ENCODE data around the gene C1orf226.

Gene C1orf226

DNA sequence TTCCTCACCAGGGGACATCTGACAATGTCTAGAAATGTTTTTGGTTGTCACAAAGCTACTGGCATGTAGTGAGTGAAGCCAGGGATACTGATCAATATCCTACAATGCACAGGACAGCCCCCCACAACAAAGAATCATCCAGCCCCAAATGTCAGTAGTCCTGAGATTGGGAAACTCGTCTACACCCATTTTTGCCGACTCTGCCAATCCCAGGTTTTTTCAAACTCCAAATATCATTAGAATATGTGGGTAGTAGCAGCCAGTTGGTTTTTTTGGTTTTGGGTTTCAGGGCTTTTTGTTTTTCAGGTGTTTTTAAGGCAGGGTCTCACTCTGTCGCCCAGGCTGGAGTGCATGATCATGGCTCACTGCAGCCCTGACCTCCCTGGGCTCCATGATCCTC lies 10.8 kb upstream of the C1orf226 start:
- Histone ChIP-seq H3K4me1 (ENCODE audit: insufficient read depth, low read length) (no peaks in the 10 kb centered on the region), H3K36me3 (ENCODE audit: insufficient read depth, low read length) (no peaks in the 10 kb centered on the region; the same call in 1 of the 2 replicates), H3K9me3 (ENCODE audit: control insufficient read depth, insufficient read depth, low read length) (no peaks in the 10 kb centered on the region), H3K9ac (ENCODE audit: low read depth, low read length) (no peak overlapping the region)

DNA sequence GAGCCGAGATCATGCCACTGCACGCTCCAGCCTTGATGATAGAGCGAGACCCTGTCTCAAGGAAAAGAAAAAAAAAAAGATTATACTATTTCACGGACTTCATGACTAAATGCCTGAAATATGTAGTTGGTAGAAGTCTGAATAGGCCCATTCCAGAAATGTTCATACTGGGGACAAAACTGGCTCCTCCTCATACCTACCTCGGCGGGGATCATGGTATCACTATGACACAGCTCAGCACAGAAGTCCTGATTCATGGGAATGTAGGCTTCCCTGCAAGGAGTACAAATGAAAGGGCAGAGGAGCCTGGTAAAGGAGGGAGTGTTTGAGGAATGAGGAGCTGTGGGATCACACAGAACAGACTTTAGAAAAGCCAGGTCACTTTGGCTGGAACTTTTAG lies 9.9 kb upstream of the C1orf226 start:
- no peak overlapping the region for H3K9ac ChIP-seq (ENCODE audit: low read depth, low read length)
- no peaks in the 10 kb centered on the region; the same call in 1 of the 2 replicates for H3K36me3 ChIP-seq (ENCODE audit: insufficient read depth, low read length)
- no peaks in the 10 kb centered on the region for H3K4me1 ChIP-seq (ENCODE audit: insufficient read depth, low read length)
- H3K9me3 ChIP-seq (ENCODE audit: control insufficient read depth, insufficient read depth, low read length): no peaks in the 10 kb centered on the region

DNA sequence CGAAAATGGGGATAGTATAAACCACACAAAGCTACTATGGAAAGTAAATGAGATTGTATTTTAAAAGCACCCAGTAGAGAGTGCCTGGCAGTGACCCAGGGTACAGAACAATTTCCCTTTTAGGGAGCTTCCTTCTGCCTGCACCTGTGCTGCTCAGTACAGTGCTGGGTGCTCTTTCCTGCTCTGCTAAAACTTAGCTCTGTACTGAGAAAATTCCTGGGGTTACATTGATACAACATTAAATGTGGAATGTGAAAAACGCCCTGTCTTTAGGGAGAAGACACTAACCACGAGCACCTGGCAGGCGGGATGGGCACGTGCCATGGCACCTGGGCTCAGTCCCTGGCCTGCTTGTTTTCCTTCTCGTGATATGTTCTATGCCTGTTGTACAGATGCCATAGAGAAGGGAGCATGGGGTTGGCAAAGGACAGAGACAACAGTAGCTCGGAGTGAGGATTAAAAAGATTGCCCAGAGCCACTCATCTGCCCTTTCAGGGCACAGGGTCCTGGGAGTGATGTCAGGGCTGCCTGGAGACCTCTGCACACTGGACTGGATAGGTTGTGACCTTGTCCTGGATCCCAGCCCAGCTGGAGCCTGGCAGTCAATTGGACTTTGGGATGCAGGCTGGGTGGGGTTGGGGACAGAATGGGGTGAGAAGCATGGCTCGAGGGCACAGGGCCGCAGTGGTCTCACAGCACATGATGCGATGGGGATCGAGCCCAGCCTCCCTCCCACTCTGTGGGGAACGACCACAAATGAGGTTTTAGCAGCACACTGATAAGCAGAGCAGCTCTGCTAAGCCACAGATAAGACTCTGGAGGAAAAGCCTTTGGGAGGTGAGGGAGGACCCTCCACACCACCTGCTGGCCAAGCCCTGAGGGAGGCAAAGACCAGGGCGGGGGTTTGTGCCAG lies 9.1 kb upstream of the C1orf226 start:
- H3K9ac ChIP-seq (ENCODE audit: low read depth, low read length): no peak overlapping the region
- H3K4me1 ChIP-seq (ENCODE audit: insufficient read depth, low read length): no peaks in the 10 kb centered on the region
- H3K9me3 ChIP-seq (ENCODE audit: control insufficient read depth, insufficient read depth, low read length): no peaks in the 10 kb centered on the region
- no peaks in the 10 kb centered on the region; the same call in 1 of the 2 replicates for H3K36me3 ChIP-seq (ENCODE audit: insufficient read depth, low read length)

DNA sequence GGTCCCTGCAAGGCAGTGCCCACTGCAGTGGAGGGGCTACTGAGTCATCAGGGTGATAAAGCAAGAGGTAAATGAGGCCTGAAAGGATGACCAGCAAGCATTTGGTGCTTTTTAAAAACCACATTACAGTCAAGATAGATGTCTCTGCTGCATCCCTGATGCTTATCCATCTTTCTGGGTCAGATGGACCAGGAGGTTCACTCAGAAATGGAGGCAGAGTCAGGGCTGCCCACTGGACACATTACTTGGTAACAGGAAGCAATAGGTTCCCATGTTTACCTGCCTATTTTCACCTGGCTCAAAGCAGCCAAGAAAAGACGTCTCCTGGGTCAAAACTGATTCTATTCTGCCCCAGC lies 8.5 kb upstream of the C1orf226 start:
- Histone ChIP-seq H3K36me3 (ENCODE audit: insufficient read depth, low read length) (no peaks in the 10 kb centered on the region; the same call in 1 of the 2 replicates), H3K4me1 (ENCODE audit: insufficient read depth, low read length) (no peaks in the 10 kb centered on the region), H3K9me3 (ENCODE audit: control insufficient read depth, insufficient read depth, low read length) (no peaks in the 10 kb centered on the region), H3K9ac (ENCODE audit: low read depth, low read length) (no peak overlapping the region)

DNA sequence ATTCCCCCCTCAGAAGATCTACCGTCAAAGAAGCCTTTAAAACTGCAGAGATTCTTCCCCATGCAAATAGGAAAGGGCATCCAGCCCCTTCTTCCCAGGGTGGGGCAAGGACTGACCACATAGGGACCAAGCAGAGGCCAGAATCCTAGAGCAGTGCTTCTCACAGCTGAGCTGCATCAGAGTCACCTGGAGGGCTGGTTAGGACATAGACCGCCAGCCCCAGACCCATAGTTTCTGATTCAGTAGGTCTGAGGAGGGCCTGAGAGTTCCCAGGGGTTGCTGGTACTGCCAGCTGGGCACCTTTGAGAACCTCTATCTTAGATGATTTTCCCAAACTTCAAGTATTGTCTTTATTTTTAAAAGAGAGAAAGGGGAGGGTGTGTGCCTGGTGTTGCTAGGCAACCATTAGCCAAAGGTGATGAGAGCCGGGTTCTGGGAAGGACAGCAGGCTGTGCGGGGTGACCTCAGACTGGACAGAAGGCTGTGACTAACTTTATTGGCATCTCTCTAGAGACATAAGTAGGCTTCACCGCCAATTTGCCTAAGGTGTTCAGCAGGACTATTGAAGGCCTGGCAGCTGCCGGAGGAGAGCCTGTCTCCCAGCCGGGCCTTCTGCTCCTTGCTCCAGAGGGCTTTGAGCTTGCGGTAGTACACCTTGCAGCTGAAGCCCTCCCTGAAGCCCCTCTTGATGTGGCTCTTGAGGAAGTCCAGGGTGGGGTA lies 7.8 kb upstream of the C1orf226 start:
- Histone ChIP-seq H3K9me3 (ENCODE audit: control insufficient read depth, insufficient read depth, low read length) (no peaks in the 10 kb centered on the region), H3K4me1 (ENCODE audit: insufficient read depth, low read length) (no peaks in the 10 kb centered on the region), H3K36me3 (ENCODE audit: insufficient read depth, low read length) (no peaks in the 10 kb centered on the region), H3K9ac (ENCODE audit: low read depth, low read length) (no peak overlapping the region)

DNA sequence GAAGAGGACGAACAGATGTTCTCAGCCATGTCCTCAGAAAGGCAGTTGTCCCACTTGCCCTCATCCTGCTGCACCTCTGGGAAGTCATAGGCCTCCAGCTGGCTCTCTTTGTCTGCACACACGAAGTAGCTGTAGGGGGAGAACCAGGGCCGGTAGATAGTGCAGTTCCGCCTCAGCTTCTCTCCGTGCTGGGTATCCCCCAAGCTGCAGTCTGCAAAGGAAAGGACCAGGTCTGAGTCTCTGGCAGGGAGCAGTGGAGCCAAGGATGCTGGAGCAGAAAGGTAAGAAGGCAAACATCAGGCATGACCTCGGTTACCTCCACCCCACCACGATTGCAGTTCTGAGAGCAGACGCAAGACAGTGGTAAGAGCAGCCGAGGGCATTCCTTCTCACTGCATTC lies 7.1 kb upstream of the C1orf226 start:
- Histone ChIP-seq H3K36me3 (ENCODE audit: insufficient read depth, low read length) (no peaks in the 10 kb centered on the region), H3K4me1 (ENCODE audit: insufficient read depth, low read length) (no peaks in the 10 kb centered on the region), H3K9me3 (ENCODE audit: control insufficient read depth, insufficient read depth, low read length) (no peaks in the 10 kb centered on the region), H3K9ac (ENCODE audit: low read depth, low read length) (no peak overlapping the region)

DNA sequence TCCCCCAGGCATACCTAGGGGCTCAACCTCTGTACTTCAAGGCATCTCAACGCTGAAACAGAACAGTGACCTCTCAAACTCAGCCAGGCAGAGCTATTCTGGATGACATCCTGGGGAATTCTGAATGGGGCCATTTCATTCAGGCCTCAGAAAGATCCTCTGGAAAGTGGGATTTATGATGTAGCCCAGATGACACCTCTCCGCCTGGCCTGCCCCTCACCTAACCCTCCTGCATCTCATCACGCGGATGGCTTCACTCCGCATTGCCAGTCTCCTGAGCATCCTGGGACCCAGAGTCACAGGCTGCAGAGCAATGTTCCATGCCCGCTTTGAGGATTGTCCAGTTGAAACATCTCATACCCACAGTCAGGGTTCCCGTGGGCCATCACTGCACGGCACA lies 6.1 kb upstream of the C1orf226 start:
- Histone ChIP-seq H3K9me3 (ENCODE audit: control insufficient read depth, insufficient read depth, low read length) (no peaks in the 10 kb centered on the region), H3K9ac (ENCODE audit: low read depth, low read length) (no peak overlapping the region), H3K36me3 (ENCODE audit: insufficient read depth, low read length) (no peaks in the 10 kb centered on the region), H3K4me1 (ENCODE audit: insufficient read depth, low read length) (no peaks in the 10 kb centered on the region)

DNA sequence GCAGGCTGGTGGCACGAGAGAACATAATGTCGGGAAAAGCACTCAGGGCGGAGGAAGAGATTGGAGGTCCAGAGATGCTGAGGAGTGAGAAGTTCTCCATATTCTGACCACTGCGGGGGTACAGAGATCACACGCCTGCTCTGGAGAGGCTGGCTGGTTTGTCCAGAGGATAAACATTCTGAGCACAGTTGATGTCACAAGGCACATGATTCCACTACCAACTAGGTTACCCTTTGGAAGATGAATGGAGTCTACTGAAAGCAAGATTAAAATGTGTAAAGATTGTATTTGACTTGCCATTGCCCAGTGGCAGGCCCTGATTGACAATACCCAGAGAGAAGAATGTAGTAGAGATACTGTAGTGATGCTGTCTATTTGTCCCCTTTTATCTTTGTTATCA lies 4.8 kb upstream of the C1orf226 start, which contains the start of gene SPATA46:
Gene SPATA46 (minus strand): TSS at position 164 of the 400 bp plus-strand sequence. CDS start 64 bp downstream, at position 100.
- H3K36me3 ChIP-seq (ENCODE audit: insufficient read depth, low read length): no peaks in the 10 kb centered on the region
- no peak within 1 kb of the TSS for H3K9ac ChIP-seq (ENCODE audit: low read depth, low read length)
- no peaks in the 10 kb centered on the region for H3K9me3 ChIP-seq (ENCODE audit: control insufficient read depth, insufficient read depth, low read length)
- no peaks in the 10 kb centered on the region for H3K4me1 ChIP-seq (ENCODE audit: insufficient read depth, low read length)

DNA sequence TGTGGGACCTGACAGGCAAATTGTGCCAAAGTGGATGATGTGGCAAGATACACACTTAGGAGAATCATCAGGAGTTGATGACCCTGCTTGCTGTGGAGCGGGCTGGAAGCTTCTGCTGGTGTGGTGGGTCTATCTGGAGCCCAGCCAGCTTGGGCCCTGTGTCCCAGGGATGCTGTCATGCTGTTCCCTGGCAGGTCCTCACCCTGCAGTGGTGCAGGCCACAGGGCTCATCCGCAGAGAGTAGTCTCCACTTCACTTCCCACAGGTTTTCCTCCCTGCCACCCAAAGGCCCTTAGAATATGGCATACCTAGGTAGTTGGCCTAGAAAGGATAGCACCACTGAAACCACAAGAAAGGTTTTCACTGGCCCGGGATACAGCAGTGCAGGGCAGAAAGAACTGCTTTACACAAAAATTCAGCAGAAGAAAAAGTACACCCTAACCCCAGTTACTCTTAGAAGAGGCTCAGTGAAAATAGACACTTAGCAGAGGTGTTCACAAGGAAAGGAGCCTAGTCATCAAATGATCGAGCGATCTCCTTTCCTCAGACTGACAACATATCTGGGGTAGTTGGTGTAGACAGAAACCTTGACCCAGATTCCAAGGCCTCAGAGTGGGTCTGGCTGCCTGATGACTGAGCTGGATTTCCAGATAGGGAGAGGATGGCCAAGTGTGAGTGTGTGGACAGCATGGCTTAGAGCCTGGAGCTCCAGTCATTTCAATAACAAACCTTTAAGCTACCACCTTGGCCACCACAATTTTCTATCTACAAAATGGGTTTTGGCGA lies 1.3 kb upstream of the C1orf226 start:
- Histone ChIP-seq H3K4me1 (ENCODE audit: insufficient read depth, low read length) (peaks cover 6% of the 10 kb centered on the region; the same call in 1 of the 2 replicates), H3K9me3 (ENCODE audit: control insufficient read depth, insufficient read depth, low read length) (no peaks in the 10 kb centered on the region), H3K9ac (ENCODE audit: low read depth, low read length) (no peak overlapping the region), H3K36me3 (ENCODE audit: insufficient read depth, low read length) (no peaks in the 10 kb centered on the region)

DNA sequence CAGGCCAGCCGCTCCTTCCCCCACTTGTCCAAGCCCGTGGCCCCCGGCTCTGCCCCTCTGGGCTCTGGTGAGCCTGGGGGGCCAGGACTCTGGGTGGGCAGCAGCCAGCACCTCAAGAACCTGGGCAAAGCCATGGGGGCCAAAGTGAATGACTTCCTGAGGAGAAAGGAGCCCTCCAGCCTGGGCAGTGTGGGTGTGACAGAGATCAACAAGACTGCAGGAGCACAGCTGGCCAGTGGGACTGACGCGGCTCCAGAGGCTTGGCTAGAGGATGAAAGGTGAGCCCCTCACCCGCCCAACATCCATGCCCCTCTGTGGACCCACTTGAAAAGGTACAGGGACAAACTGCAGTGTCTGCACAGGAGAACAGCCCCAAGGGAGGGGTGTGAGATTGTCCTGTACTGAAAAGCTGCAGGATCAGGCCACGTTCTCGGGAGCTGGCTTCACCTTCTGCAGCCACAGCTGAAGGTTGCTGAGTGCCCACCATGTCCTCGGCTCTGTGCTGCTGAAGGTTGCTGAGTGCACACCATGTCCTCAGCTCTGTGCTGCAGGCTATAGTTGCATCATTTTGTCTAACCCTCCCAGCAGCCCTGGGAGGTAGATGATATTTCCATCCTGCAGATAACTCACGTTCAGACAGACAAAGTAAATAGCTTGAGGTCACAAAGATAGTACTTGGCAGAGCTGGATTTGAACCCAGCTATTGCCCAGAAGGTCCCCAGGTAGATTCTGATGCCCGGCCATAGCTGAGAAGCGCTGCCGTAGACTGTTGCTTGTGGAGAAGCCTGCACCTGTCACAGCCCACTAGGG lies 618 bp downstream of the C1orf226 start:
- H3K4me1 ChIP-seq (ENCODE audit: insufficient read depth, low read length): peaks cover 6% of the 10 kb centered on the region; the same call in 1 of the 2 replicates
- no peak overlapping the region for H3K9ac ChIP-seq (ENCODE audit: low read depth, low read length)
- no peaks in the 10 kb centered on the region for H3K36me3 ChIP-seq (ENCODE audit: insufficient read depth, low read length)
- H3K9me3 ChIP-seq (ENCODE audit: control insufficient read depth, insufficient read depth, low read length): no peaks in the 10 kb centered on the region

DNA sequence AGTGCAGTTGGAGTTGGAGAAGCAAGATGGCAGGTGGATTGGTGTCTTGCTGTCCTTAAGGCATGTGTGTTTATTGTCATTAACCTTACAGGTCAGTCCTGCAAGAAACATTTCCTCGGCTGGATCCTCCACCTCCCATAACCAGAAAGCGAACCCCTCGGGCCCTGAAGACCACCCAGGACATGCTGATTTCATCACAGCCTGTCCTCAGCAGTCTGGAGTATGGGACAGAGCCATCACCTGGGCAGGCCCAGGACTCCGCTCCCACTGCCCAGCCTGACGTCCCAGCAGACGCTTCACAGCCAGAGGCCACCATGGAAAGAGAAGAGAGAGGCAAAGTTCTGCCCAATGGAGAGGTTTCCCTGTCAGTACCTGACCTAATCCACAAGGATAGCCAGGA lies 1.6 kb downstream of the C1orf226 start:
- H3K9ac ChIP-seq (ENCODE audit: low read depth, low read length): no peak overlapping the region
- peaks cover 6% of the 10 kb centered on the region; the same call in 1 of the 2 replicates for H3K4me1 ChIP-seq (ENCODE audit: insufficient read depth, low read length)

DNA sequence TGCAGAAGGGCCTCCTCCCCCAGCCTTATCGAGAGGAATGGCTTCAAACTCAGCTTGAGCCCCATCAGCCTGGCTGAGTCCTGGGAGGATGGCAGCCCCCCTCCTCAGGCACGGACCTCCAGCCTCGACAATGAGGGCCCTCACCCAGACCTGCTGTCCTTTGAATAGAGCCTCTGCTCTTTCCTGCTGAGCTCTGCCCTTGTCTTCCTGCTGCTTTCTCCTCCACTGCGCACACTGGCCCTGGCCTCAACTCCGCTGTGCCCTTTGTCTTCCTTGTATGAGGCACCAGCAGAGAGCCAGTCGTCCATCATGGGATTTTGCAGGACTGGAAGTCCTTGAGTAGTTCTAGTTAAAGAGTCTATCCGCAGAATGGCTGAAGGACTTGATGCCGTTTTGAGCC lies 2.0 kb downstream of the C1orf226 start:
- peaks cover 6% of the 10 kb centered on the region; the same call in 1 of the 2 replicates for H3K4me1 ChIP-seq (ENCODE audit: insufficient read depth, low read length)
- no peak overlapping the region for H3K9ac ChIP-seq (ENCODE audit: low read depth, low read length)
- no peaks in the 10 kb centered on the region for H3K9me3 ChIP-seq (ENCODE audit: control insufficient read depth, insufficient read depth, low read length)
- no peaks in the 10 kb centered on the region for H3K36me3 ChIP-seq (ENCODE audit: insufficient read depth, low read length)

More for the DNA sequence above, 1.6 kb downstream of the C1orf226 start:
- H3K36me3 ChIP-seq (ENCODE audit: insufficient read depth, low read length): no peaks in the 10 kb centered on the region
- H3K9me3 ChIP-seq (ENCODE audit: control insufficient read depth, insufficient read depth, low read length): no peaks in the 10 kb centered on the region

DNA sequence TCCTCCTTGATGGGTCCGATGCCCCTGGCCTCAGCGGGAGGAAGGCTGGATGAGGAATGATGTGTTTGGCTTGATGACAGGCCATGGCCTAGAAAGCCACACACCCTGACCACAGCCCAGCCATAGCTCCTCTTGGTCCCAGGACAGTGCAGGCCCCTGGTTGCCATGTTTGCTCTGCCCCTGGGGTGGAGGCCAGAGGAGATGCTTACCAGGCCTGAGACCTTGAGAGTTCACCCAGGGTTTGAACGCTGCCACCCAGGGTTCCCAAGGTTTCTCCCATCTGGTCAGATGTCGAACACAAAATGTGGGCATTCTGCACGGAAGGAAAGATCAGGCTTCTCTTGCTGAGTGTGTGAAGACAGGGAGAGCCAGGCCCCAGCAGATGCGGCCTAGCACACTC lies 2.6 kb downstream of the C1orf226 start:
- Histone ChIP-seq H3K9me3 (ENCODE audit: control insufficient read depth, insufficient read depth, low read length) (no peaks in the 10 kb centered on the region), H3K9ac (ENCODE audit: low read depth, low read length) (no peak overlapping the region), H3K36me3 (ENCODE audit: insufficient read depth, low read length) (no peaks in the 10 kb centered on the region), H3K4me1 (ENCODE audit: insufficient read depth, low read length) (peaks cover 6% of the 10 kb centered on the region; the same call in 1 of the 2 replicates)
